HepG2 (cell line): Measurements from ENCODE around the gene PRKCG. TPM values are rescaled to one million over a fixed set of nuclear protein-coding genes. Genes with fewer than 3 reads are reported as not detected.

Experiments used
- ARNT2 ChIP-seq: sonication (generic); formaldehyde crosslinking; IDR thresholded peaks from 2 replicates; pipeline ENCODE4 v1.8.0; 2022; ENCODE audit warnings: mild to moderate bottlenecking, low read depth, missing genetic modification reagents, moderate library complexity
- CREB1 ChIP-seq, 2 experiments: fragments of 450-650 bp in 1 of 2; IDR thresholded peaks; 2 replicates each; pipeline ENCODE4 v1.6.1; 2016 to 2017; ENCODE audit warnings: control low read depth in 1 of 2, mild to moderate bottlenecking in 1 of 2, missing compliant biosample characterization in 1 of 2, missing genetic modification characterization in 1 of 2
- DR1 ChIP-seq: sonication (generic); formaldehyde crosslinking; IDR thresholded peaks from 2 replicates; pipeline ENCODE4 v1.8.0; 2021; ENCODE audit warnings: mild to moderate bottlenecking, missing genetic modification reagents, inconsistent platforms
- NFKB2 ChIP-seq: sonication (generic); formaldehyde crosslinking; IDR thresholded peaks from 2 replicates; pipeline ENCODE4 v1.4.0; 2020; ENCODE audit warnings: missing genetic modification reagents, borderline replicate concordance
- NONO ChIP-seq, 2 experiments: fragments of 450-650 bp in 1 of 2; sonication (generic) in 1 of 2; formaldehyde crosslinking in 1 of 2; IDR thresholded peaks in 1 of 2; conservative IDR thresholded peaks in 1 of 2; 2 replicates each; pipeline versions ENCODE4 v1.6.1 to v1.8.0; 2017 to 2022; ENCODE audit warnings: mild to moderate bottlenecking in 1 of 2, missing genetic modification reagents in 1 of 2, moderate library complexity in 1 of 2
- TRIM22 ChIP-seq: fragments of 450-650 bp; IDR thresholded peaks from 2 replicates; pipeline ENCODE4 v1.6.1; 2017
- ZMAT3 ChIP-seq: sonication (generic); formaldehyde crosslinking; conservative IDR thresholded peaks from 2 replicates; pipeline ENCODE4 v1.7.0; 2021; ENCODE audit warnings: missing genetic modification reagents
- ZNF264 ChIP-seq: sonication (generic); formaldehyde crosslinking; IDR thresholded peaks from 2 replicates; pipeline ENCODE4 v1.4.0; 2020; ENCODE audit warnings: missing genetic modification reagents
- ZNF546 ChIP-seq: sonication (generic); formaldehyde crosslinking; conservative IDR thresholded peaks from 2 replicates; pipeline ENCODE4 v1.8.1; 2023; ENCODE audit warnings: mild to moderate bottlenecking, missing genetic modification reagents
- ZNF580 ChIP-seq: IDR thresholded peaks from 2 replicates; pipeline ENCODE4 v1.6.1; 2016; ENCODE audit warnings: low read depth, borderline replicate concordance
- ZNF766 ChIP-seq: sonication (generic); formaldehyde crosslinking; IDR thresholded peaks from 2 replicates; pipeline ENCODE4 v1.5.0; 2020; ENCODE audit warnings: missing genetic modification reagents, borderline replicate concordance
- ZNF790 ChIP-seq: sonication (generic); formaldehyde crosslinking; IDR thresholded peaks from 2 replicates; pipeline ENCODE4 v1.8.0; 2022; ENCODE audit warnings: missing genetic modification reagents, mild to moderate bottlenecking, borderline replicate concordance
- polyA plus RNA-seq, 8 experiments: library from polyadenylated mRNA; depleted of rRNA in 3 of 8; stranded (reverse) in 7 of 8; unstranded in 1 of 8; fragments of >200 nt; fragmentation: Illumina TruSeq in 4 of 8; extraction: Trizol in 4 of 8; gene quantifications; 2 replicates each; pipeline versions ENCODE4 v1.2.1 to v1.2.3, GENCODE V29; 2011 to 2016; ENCODE audit warnings: low read depth in 4 of 8, missing spikeins in 1 of 8, mixed read lengths in 1 of 8; ENCODE audit not compliant: insufficient read depth in 1 of 8
- total RNA-seq, 5 experiments: library from RNA; depleted of rRNA; stranded (reverse); fragments of >200 nt; fragmentation: Illumina TruSeq; extraction: Trizol; gene quantifications; 2 replicates each; pipeline ENCODE4 v1.2.3, GENCODE V29; 2016; ENCODE audit warnings: low read depth in 1 of 5
- TF ChIP-seq, protein P1 (sequence below): sonication (generic); formaldehyde crosslinking; IDR thresholded peaks from 2 replicates; pipeline ENCODE4 v1.5.0; 2020; ENCODE audit warnings: missing genetic modification reagents, mild to moderate bottlenecking, borderline replicate concordance
- TF ChIP-seq, protein P2 (sequence below): sonication (generic); formaldehyde crosslinking; IDR thresholded peaks from 2 replicates; pipeline ENCODE4 v1.5.0; 2020; ENCODE audit warnings: mild to moderate bottlenecking, missing genetic modification reagents, borderline replicate concordance
- TF ChIP-seq, protein P3 (sequence below): sonication (generic); formaldehyde crosslinking; IDR thresholded peaks from 2 replicates; pipeline ENCODE4 v1.9.0; 2022; ENCODE audit warnings: missing genetic modification reagents, mild to moderate bottlenecking, borderline replicate concordance

Gene PRKCG
- total and polyA plus RNA-seq, 2 of the 13 experiments (the other 11 are each of a cell fraction or from before 2014, with no cell fraction given): 0.02 to 0.03 TPM

GRCh38 chr19:53865918-53866864 is 15.8 kb upstream of the PRKCG start (continued):
- TF ChIP-seq NONO (IDR thresholded peaks at IDR 0.05): no peak
- TF ChIP-seq NONO (CRISPR knock-in tag; conservative IDR thresholded peaks at IDR 0.05): peak; percentile 68; the same call in 1 of the 2 replicates
- peak; percentile 58 for TF ChIP-seq DR1
- TF ChIP-seq TRIM22: no peak
- TF ChIP-seq, protein P1, sequence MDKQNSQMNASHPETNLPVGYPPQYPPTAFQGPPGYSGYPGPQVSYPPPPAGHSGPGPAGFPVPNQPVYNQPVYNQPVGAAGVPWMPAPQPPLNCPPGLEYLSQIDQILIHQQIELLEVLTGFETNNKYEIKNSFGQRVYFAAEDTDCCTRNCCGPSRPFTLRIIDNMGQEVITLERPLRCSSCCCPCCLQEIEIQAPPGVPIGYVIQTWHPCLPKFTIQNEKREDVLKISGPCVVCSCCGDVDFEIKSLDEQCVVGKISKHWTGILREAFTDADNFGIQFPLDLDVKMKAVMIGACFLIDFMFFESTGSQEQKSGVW (CRISPR knock-in tag): no peak
- TF ChIP-seq, protein P2, sequence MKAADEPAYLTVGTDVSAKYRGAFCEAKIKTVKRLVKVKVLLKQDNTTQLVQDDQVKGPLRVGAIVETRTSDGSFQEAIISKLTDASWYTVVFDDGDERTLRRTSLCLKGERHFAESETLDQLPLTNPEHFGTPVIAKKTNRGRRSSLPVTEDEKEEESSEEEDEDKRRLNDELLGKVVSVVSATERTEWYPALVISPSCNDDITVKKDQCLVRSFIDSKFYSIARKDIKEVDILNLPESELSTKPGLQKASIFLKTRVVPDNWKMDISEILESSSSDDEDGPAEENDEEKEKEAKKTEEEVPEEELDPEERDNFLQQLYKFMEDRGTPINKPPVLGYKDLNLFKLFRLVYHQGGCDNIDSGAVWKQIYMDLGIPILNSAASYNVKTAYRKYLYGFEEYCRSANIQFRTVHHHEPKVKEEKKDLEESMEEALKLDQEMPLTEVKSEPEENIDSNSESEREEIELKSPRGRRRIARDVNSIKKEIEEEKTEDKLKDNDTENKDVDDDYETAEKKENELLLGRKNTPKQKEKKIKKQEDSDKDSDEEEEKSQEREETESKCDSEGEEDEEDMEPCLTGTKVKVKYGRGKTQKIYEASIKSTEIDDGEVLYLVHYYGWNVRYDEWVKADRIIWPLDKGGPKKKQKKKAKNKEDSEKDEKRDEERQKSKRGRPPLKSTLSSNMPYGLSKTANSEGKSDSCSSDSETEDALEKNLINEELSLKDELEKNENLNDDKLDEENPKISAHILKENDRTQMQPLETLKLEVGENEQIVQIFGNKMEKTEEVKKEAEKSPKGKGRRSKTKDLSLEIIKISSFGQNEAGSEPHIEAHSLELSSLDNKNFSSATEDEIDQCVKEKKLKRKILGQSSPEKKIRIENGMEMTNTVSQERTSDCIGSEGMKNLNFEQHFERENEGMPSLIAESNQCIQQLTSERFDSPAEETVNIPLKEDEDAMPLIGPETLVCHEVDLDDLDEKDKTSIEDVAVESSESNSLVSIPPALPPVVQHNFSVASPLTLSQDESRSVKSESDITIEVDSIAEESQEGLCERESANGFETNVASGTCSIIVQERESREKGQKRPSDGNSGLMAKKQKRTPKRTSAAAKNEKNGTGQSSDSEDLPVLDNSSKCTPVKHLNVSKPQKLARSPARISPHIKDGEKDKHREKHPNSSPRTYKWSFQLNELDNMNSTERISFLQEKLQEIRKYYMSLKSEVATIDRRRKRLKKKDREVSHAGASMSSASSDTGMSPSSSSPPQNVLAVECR (CRISPR knock-in tag): peak; percentile 75
- peak; percentile 24; the same call in 1 of the 2 replicates for TF ChIP-seq ZNF766 (CRISPR knock-in tag)
- TF ChIP-seq ARNT2: 0 out of 2 replicates have a peak, but pooled peaks have one; percentile 45
- no peak for TF ChIP-seq ZMAT3
- TF ChIP-seq, protein P3, sequence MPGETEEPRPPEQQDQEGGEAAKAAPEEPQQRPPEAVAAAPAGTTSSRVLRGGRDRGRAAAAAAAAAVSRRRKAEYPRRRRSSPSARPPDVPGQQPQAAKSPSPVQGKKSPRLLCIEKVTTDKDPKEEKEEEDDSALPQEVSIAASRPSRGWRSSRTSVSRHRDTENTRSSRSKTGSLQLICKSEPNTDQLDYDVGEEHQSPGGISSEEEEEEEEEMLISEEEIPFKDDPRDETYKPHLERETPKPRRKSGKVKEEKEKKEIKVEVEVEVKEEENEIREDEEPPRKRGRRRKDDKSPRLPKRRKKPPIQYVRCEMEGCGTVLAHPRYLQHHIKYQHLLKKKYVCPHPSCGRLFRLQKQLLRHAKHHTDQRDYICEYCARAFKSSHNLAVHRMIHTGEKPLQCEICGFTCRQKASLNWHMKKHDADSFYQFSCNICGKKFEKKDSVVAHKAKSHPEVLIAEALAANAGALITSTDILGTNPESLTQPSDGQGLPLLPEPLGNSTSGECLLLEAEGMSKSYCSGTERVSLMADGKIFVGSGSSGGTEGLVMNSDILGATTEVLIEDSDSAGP (CRISPR knock-in tag): peak; percentile 56; the same call in 1 of the 2 replicates
- TF ChIP-seq ZNF790 (CRISPR knock-in tag): no peak
- no peak for TF ChIP-seq ZNF264
- TF ChIP-seq CREB1 (IDR thresholded peaks at IDR 0.05): no peak
- no peak for TF ChIP-seq CREB1 (CRISPR knock-in tag; IDR thresholded peaks at IDR 0.05)
- peak; percentile 69; the same call in 1 of the 2 replicates for TF ChIP-seq ZNF546
- peak; percentile 29 for TF ChIP-seq NFKB2
- TF ChIP-seq ZNF580 (CRISPR knock-in tag): peak; percentile 59; the same call in 1 of the 2 replicates
